GM12874 (cell line): Measurements from ENCODE around the gene PTPRE.

Experiments
- CTCF ChIP-seq: IDR thresholded peaks from 2 replicates; pipeline ENCODE4 v1.5.1; 2011; ENCODE audit warnings: low read depth, mild to moderate bottlenecking, control low read depth, low read length, moderate library complexity; ENCODE audit not compliant: insufficient read depth

The PTPRE gene

GRCh38 chr10:127942811-127943210, 35.9 kb downstream of the PTPRE start:
- TF ChIP-seq CTCF: no peak

GRCh38 chr10:127943336-127943910, 36.5 kb downstream of the PTPRE start:
- no peak for TF ChIP-seq CTCF

- TF ChIP-seq CTCF: no peak
These were observed 37.4 kb downstream of the PTPRE start for GRCh38 chr10:127944256-127944655.

GRCh38 chr10:127945341-127945758, 38.4 kb downstream of the PTPRE start:
- TF ChIP-seq CTCF: no peak

- no peak for TF ChIP-seq CTCF
These were observed 39.2 kb downstream of the PTPRE start for GRCh38 chr10:127945948-127946711.

- no peak for TF ChIP-seq CTCF
These were observed 40.3 kb downstream of the PTPRE start for GRCh38 chr10:127947211-127947610.

GRCh38 chr10:127948791-127949190, 41.9 kb downstream of the PTPRE start:
- no peak for TF ChIP-seq CTCF
